Calu3 (cell line): ENCODE results near the gene ING2. TPM values are rescaled to one million over a fixed set of nuclear protein-coding genes. Genes with fewer than 3 reads are reported as not detected.

ENCODE experiments used
- BruUV-seq: library from RNA; stranded (reverse); fragments of 400-500 nt; replicated peaks from 2 replicates; lab custom pipeline; 2021; lab: Mats Ljungman, UMichigan
- CTCF ChIA-PET: fragments of 300-600 bp; sonication (Branson Sonifier 250); formaldehyde crosslinking; loops from one replicate; lab custom pipeline; 2022; ENCODE audit warnings: antibody characterized with exemption; lab: Charles Lee
- DNase-seq: peaks from one replicate; pipeline ENCODE4 v3.0.0; 2022
- H3K27ac Mint-ChIP-seq: one replicate; pipeline ENCODE4 v1.8.0; 2022; ENCODE audit warnings: mixed read lengths; ENCODE audit not compliant: unreplicated experiment
- H3K27me3 Mint-ChIP-seq: one replicate; pipeline ENCODE4 v1.8.0; 2022; ENCODE audit warnings: mixed read lengths; ENCODE audit not compliant: unreplicated experiment
- H3K36me3 Mint-ChIP-seq: one replicate; pipeline ENCODE4 v1.8.0; 2022; ENCODE audit warnings: mild to moderate bottlenecking, moderate library complexity, mixed read lengths; ENCODE audit not compliant: insufficient read depth, unreplicated experiment
- H3K4me1 Mint-ChIP-seq: one replicate; pipeline ENCODE4 v1.8.0; 2022; ENCODE audit warnings: mild to moderate bottlenecking, low read depth, mixed read lengths; ENCODE audit not compliant: unreplicated experiment
- H3K4me3 Mint-ChIP-seq: one replicate; pipeline ENCODE4 v1.8.0; 2022; ENCODE audit warnings: mild to moderate bottlenecking, low read depth, moderate library complexity, mixed read lengths; ENCODE audit not compliant: unreplicated experiment
- H3K9me3 Mint-ChIP-seq: one replicate; pipeline ENCODE4 v1.8.0; 2022; ENCODE audit warnings: low read depth, mixed read lengths; ENCODE audit not compliant: unreplicated experiment
- intact Hi-C: fragments of 100-400 bp; cut with micrococcal nuclease; formaldehyde crosslinking; loops from one replicate; pipeline ENCODE4 v1.10.0; 2022; ENCODE audit not compliant: unreplicated experiment
- total RNA-seq: library from RNA; stranded (reverse); gene quantifications from 2 replicates; pipeline ENCODE4 v1.2.3, GENCODE V29; 2022
- TF ChIP-seq, protein P1 (sequence below): fragments of 200-600 bp; IDR thresholded peaks from one replicate; pipeline ENCODE4 v1.8.0; 2022; ENCODE audit warnings: antibody characterized with exemption; ENCODE audit not compliant: unreplicated experiment

The ING2 gene
- total RNA-seq, 1 experiment from 2014 or later: 12.1 TPM

DNA sequence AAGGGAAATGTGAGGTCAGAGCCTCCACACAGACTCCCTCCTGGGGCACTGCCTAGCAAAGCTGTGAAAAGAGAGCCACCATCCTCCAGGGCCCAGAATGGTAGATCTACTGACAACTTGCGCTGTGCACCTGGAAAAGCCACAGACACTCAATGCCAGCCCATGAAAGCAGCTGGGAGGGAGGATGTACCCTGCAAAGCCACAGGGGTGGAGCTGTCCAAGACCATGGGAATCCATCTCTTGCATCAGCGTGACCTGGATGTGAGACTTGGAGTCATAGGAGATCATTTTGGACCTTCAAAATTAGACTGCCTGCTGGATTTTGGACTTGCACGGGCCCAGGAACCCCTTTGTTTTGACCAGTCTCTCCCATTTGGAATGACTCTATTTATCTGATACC, 37.6 kb upstream of the ING2 start:
- no peak for DNase-seq
- H3K4me1 Mint-ChIP-seq: peaks cover 20% of the 10 kb centered on the region
- no peak overlapping the region for H3K27ac Mint-ChIP-seq
- no TSS peak for BruUV-seq
- no peak overlapping the region for H3K4me3 Mint-ChIP-seq
- intact Hi-C loops: no loop called here
- CTCF ChIA-PET: no interaction called here
- no peaks in the 10 kb centered on the region for H3K27me3 Mint-ChIP-seq
- H3K9me3 Mint-ChIP-seq: peaks cover 2% of the 10 kb centered on the region
- TF ChIP-seq, protein P1, sequence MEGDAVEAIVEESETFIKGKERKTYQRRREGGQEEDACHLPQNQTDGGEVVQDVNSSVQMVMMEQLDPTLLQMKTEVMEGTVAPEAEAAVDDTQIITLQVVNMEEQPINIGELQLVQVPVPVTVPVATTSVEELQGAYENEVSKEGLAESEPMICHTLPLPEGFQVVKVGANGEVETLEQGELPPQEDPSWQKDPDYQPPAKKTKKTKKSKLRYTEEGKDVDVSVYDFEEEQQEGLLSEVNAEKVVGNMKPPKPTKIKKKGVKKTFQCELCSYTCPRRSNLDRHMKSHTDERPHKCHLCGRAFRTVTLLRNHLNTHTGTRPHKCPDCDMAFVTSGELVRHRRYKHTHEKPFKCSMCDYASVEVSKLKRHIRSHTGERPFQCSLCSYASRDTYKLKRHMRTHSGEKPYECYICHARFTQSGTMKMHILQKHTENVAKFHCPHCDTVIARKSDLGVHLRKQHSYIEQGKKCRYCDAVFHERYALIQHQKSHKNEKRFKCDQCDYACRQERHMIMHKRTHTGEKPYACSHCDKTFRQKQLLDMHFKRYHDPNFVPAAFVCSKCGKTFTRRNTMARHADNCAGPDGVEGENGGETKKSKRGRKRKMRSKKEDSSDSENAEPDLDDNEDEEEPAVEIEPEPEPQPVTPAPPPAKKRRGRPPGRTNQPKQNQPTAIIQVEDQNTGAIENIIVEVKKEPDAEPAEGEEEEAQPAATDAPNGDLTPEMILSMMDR: no peak
- H3K36me3 Mint-ChIP-seq: peaks cover 8% of the 10 kb centered on the region

DNA sequence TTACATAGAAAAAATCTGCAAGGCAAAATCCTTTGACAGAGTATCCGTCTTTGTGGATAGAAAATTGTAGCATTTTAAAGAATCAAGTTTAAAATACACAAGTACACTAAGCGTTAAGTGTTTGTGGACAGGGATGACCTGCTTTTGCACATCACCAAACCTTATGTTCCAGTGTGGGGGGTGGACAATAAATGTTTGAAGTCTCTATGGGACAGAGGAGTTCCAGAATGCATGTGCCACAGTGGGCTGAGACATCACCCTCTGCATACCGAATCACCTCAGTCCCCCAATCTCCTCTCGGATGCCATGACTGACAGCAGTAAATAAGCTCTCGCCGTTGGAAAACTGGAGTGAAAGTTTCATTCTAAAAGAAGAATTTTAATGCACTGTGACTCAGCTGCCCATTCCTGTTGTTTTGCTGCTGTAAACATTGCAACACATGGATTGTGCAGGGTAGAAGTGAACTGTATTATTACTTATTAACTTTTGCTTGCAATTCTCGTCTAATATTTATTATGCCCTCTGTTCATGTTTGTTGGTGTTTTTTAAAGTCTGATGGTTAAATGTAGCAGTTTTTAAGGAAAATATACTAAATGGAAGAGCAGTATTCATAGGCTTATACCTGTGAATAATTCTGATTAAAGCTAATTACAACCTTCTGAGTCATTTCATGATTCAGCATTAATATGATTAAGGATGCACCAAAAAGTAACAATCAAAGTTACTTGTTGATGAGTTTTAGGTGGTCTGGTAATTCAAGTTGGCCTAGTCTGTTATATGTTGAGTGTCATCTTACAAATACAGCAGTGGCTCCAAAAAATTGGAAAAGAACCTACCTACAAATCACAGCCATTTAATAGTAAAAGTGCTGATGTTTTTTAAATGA, 36.4 kb upstream of the ING2 start:
- Mint-ChIP-seq H3K36me3 (peaks cover 8% of the 10 kb centered on the region), H3K4me1 (peaks cover 30% of the 10 kb centered on the region), H3K27me3 (no peaks in the 10 kb centered on the region), H3K9me3 (peaks cover 2% of the 10 kb centered on the region), H3K4me3 (no peak overlapping the region), H3K27ac (peak overlapping the region; percentile 66)
- CTCF ChIA-PET: interaction anchor here (0.9 kb wide), 1 partner anchor 24 kb away, joined by 3 read pairs; the partner anchor contains the start of gene CDKN2AIP
- TF ChIP-seq, protein P1: no peak
- no peak for DNase-seq
- BruUV-seq: no TSS peak
- intact Hi-C loops: no loop called here

DNA sequence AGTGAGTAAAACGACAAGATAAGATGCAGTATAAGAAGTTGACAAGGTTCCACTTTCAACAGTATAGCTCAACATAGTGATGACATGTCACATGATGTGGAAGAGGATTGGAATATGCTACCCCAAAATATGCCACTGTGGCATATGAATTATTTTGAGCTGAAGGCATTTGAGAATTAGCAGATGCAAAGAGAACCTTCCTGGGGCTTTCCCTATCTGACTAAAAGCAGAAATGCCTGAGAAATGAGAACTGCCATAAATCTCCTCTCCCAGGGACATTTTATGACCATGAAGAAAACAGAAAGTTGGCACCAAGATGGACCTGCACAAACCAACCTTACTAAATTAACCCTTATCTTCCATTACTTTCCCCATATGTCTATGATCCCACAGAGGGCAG, 35.6 kb upstream of the ING2 start:
- no peak for DNase-seq
- H3K4me3 Mint-ChIP-seq: no peak overlapping the region
- TF ChIP-seq, protein P1: no peak
- peak overlapping the region; percentile 66 for H3K27ac Mint-ChIP-seq
- peaks cover 8% of the 10 kb centered on the region for H3K36me3 Mint-ChIP-seq
- no TSS peak for BruUV-seq
- no peaks in the 10 kb centered on the region for H3K27me3 Mint-ChIP-seq
- CTCF ChIA-PET: interaction anchor here (0.8 to 1.4 kb wide), 5 partner anchors 25 to 168 kb away, joined by 3 to 6 read pairs (median 3); partner anchors contain the start of gene CDKN2AIP
- intact Hi-C loops: no loop called here
- peaks cover 30% of the 10 kb centered on the region for H3K4me1 Mint-ChIP-seq
- H3K9me3 Mint-ChIP-seq: peaks cover 2% of the 10 kb centered on the region

DNA sequence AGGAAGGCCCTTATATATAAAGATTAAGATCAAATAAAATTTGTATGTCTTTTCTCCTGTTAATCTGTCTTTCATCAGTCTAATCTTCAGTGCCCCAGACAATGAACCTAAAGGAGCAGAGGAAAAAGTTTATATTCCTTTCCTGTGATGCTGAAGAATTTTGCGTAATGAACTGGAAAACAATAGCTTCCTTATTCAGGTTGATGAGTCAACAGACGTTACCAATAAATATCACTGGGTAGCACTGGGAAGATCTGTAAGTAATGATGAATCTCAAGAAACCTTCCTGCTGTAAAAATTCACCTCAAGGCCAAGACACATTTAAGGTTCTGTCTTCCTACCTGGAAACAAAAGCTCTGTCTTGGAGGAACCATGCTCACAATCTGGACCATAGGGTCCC, 34.9 kb upstream of the ING2 start:
- Mint-ChIP-seq H3K36me3 (peaks cover 8% of the 10 kb centered on the region), H3K4me1 (peaks cover 30% of the 10 kb centered on the region), H3K9me3 (peaks cover 2% of the 10 kb centered on the region), H3K4me3 (no peak overlapping the region), H3K27ac (peak overlapping the region; percentile 66), H3K27me3 (no peaks in the 10 kb centered on the region)
- intact Hi-C loops: loop anchor here (5.0 kb wide), 2 partner anchors 187 to 692 kb away; partner anchors contain the start of genes RWDD4 and TRAPPC11
- CTCF ChIA-PET: interaction anchor here (0.7 to 1.4 kb wide), 5 partner anchors 31 to 402 kb away, joined by 3 to 9 read pairs (median 4); no protein-coding TSS in a partner anchor
- TF ChIP-seq, protein P1: no peak
- peak; percentile 3 for DNase-seq
- BruUV-seq: no TSS peak
